Stimulated activated CD8-positive, alpha-beta memory T cell treated with anti-CD3 and anti-CD28 coated beads, Interleukin-15, amount 100 ng/mL, for 4 hours (primary cell): ENCODE data around the gene MCOLN1.

Experiments
- DNase-seq, 2 donors: peaks; one replicate each; pipeline ENCODE4 v3.0.0-alpha.2; 2020; ENCODE audit warnings: low read depth in 2 of 2

The MCOLN1 gene

GRCh38 chr19:7542556-7543348, 20.3 kb downstream of the MCOLN1 start:
- no peak for DNase-seq

- no peak for DNase-seq
Measured at GRCh38 chr19:7544626-7545025, 22.2 kb downstream of the MCOLN1 start.

- no peak for DNase-seq
Measured at GRCh38 chr19:7545300-7545699, 22.9 kb downstream of the MCOLN1 start.

GRCh38 chr19:7545904-7546303, 23.5 kb downstream of the MCOLN1 start:
- DNase-seq, result no peak

- DNase-seq, result no peak
Measured at GRCh38 chr19:7547159-7547558, 24.7 kb downstream of the MCOLN1 start.

GRCh38 chr19:7549429-7550148, 27.2 kb downstream of the MCOLN1 start:
- no peak for DNase-seq

GRCh38 chr19:7550169-7550770, 27.8 kb downstream of the MCOLN1 start:
- DNase-seq, result no peak

- DNase-seq, result no peak
Measured at GRCh38 chr19:7550987-7551761, 28.8 kb downstream of the MCOLN1 start.

GRCh38 chr19:7552781-7553180, 30.4 kb downstream of the MCOLN1 start:
- DNase-seq, result no peak

- no peak for DNase-seq
Measured at GRCh38 chr19:7554565-7554964, 32.1 kb downstream of the MCOLN1 start.

- DNase-seq, result no peak
Measured at GRCh38 chr19:7554990-7555864, 32.8 kb downstream of the MCOLN1 start.

- no peak for DNase-seq
Measured at GRCh38 chr19:7556696-7557315, 34.4 kb downstream of the MCOLN1 start.

- no peak for DNase-seq
Measured at GRCh38 chr19:7558667-7559066, 36.2 kb downstream of the MCOLN1 start.

GRCh38 chr19:7559102-7559501, 36.7 kb downstream of the MCOLN1 start:
- no peak for DNase-seq

- no peak for DNase-seq
Measured at GRCh38 chr19:7560255-7560654, 37.8 kb downstream of the MCOLN1 start.

- no peak for DNase-seq
Measured at GRCh38 chr19:7561325-7561724, 38.9 kb downstream of the MCOLN1 start.

- no peak for DNase-seq
Measured at GRCh38 chr19:7562646-7563393, 40.4 kb downstream of the MCOLN1 start.

GRCh38 chr19:7564866-7565265, 42.4 kb downstream of the MCOLN1 start:
- DNase-seq, result no peak

- no peak for DNase-seq
Measured at GRCh38 chr19:7565332-7565731, 42.9 kb downstream of the MCOLN1 start.

- no peak for DNase-seq
Measured at GRCh38 chr19:7570761-7571160, 48.3 kb downstream of the MCOLN1 start.
